ENCODE data around the gene MAGI3.

Gene MAGI3

GRCh38 chr1:113429461-113430153, 39.3 kb downstream of the MAGI3 start:
- ChIA-PET CTCF (no interaction called here), POLR2A (no interaction called here)
- Histone ChIP-seq H3K27me3 (replicated peaks in 2 of 5; ENCODE audit: control insufficient read depth in 4 of 5, insufficient read depth in 5 of 5, low read length in 4 of 5) (no peaks in the 10 kb centered on the region), H3K27ac (ENCODE audit: insufficient read depth in 1 of 2, low read depth in 1 of 2, low read length in 2 of 2, poor library complexity in 1 of 2, severe bottlenecking in 2 of 2) (no peak overlapping the region), H3K36me3 (ENCODE audit: control insufficient read depth in 4 of 4, insufficient read depth in 4 of 4, low read length in 3 of 4) (no peaks in the 10 kb centered on the region), H3K9me3 (ENCODE audit: control extremely low read depth in 1 of 5, control insufficient read depth in 4 of 5, insufficient read depth in 2 of 5, low read depth in 1 of 5, low read length in 4 of 5) (peaks cover 0 to 4% (median 0%) of the 10 kb centered on the region in 5 experiments), H3K4me1 (ENCODE audit: control extremely low read depth in 1 of 4, control insufficient read depth in 4 of 4, insufficient read depth in 4 of 4, low read length in 3 of 4) (no peaks in the 10 kb centered on the region), H3K4me3 (ENCODE audit: control insufficient read depth in 1 of 7, extremely low read depth in 1 of 7, insufficient read depth in 4 of 7, low read depth in 2 of 7, low read length in 6 of 7) (no peak overlapping the region)
- 100% methylated on average over 2 of the region's 3 CpGs for WGBS (ENCODE audit: insufficient coverage)
- no peak for DNase-seq

GRCh38 chr1:113433184-113433583, 42.9 kb downstream of the MAGI3 start:
- H3K36me3 ChIP-seq (ENCODE audit: control insufficient read depth in 4 of 4, insufficient read depth in 4 of 4, low read length in 3 of 4) = no peaks in the 10 kb centered on the region
- H3K4me3 ChIP-seq (ENCODE audit: control insufficient read depth in 1 of 7, extremely low read depth in 1 of 7, insufficient read depth in 4 of 7, low read depth in 2 of 7, low read length in 6 of 7) = no peak overlapping the region
- no peaks in the 10 kb centered on the region for H3K9me3 ChIP-seq (ENCODE audit: control extremely low read depth in 1 of 5, control insufficient read depth in 4 of 5, insufficient read depth in 2 of 5, low read depth in 1 of 5, low read length in 4 of 5)
- no peak overlapping the region for H3K27ac ChIP-seq (ENCODE audit: insufficient read depth in 1 of 2, low read depth in 1 of 2, low read length in 2 of 2, poor library complexity in 1 of 2, severe bottlenecking in 2 of 2)
- H3K4me1 ChIP-seq (ENCODE audit: control extremely low read depth in 1 of 4, control insufficient read depth in 4 of 4, insufficient read depth in 4 of 4, low read length in 3 of 4) = no peaks in the 10 kb centered on the region
- ChIA-PET CTCF (no interaction called here), POLR2A (no interaction called here)
- no peak for DNase-seq
- no peaks in the 10 kb centered on the region for H3K27me3 ChIP-seq (replicated peaks in 2 of 5; ENCODE audit: control insufficient read depth in 4 of 5, insufficient read depth in 5 of 5, low read length in 4 of 5)

GRCh38 chr1:113434081-113434873, 44.0 kb downstream of the MAGI3 start:
- Histone ChIP-seq H3K4me3 (ENCODE audit: control insufficient read depth in 1 of 7, extremely low read depth in 1 of 7, insufficient read depth in 4 of 7, low read depth in 2 of 7, low read length in 6 of 7) (no peak overlapping the region), H3K27me3 (replicated peaks in 2 of 5; ENCODE audit: control insufficient read depth in 4 of 5, insufficient read depth in 5 of 5, low read length in 4 of 5) (no peaks in the 10 kb centered on the region), H3K36me3 (ENCODE audit: control insufficient read depth in 4 of 4, insufficient read depth in 4 of 4, low read length in 3 of 4) (no peaks in the 10 kb centered on the region), H3K9me3 (ENCODE audit: control extremely low read depth in 1 of 5, control insufficient read depth in 4 of 5, insufficient read depth in 2 of 5, low read depth in 1 of 5, low read length in 4 of 5) (no peaks in the 10 kb centered on the region), H3K27ac (ENCODE audit: insufficient read depth in 1 of 2, low read depth in 1 of 2, low read length in 2 of 2, poor library complexity in 1 of 2, severe bottlenecking in 2 of 2) (no peak overlapping the region), H3K4me1 (ENCODE audit: control extremely low read depth in 1 of 4, control insufficient read depth in 4 of 4, insufficient read depth in 4 of 4, low read length in 3 of 4) (no peaks in the 10 kb centered on the region)
- ChIA-PET CTCF (no interaction called here), POLR2A (no interaction called here)
- no peak for DNase-seq
- 100% methylated on average over 1 of the region's 2 CpGs for WGBS (ENCODE audit: insufficient coverage)

- POLR2A ChIA-PET = no interaction called here
- no peak overlapping the region for H3K4me3 ChIP-seq (ENCODE audit: control insufficient read depth in 1 of 7, extremely low read depth in 1 of 7, insufficient read depth in 4 of 7, low read depth in 2 of 7, low read length in 6 of 7)
- 80% methylated on average over 1 of the region's 2 CpGs for WGBS (ENCODE audit: insufficient coverage)
Observed at GRCh38 chr1:113434874-113435175, 44.5 kb downstream of the MAGI3 start.

GRCh38 chr1:113437554-113438341, 47.4 kb downstream of the MAGI3 start:
- POLR2A ChIA-PET = no interaction called here
- Histone ChIP-seq H3K36me3 (ENCODE audit: control insufficient read depth in 4 of 4, insufficient read depth in 4 of 4, low read length in 3 of 4) (no peaks in the 10 kb centered on the region), H3K27ac (ENCODE audit: insufficient read depth in 1 of 2, low read depth in 1 of 2, low read length in 2 of 2, poor library complexity in 1 of 2, severe bottlenecking in 2 of 2) (no peak overlapping the region), H3K4me3 (ENCODE audit: control insufficient read depth in 1 of 7, extremely low read depth in 1 of 7, insufficient read depth in 4 of 7, low read depth in 2 of 7, low read length in 6 of 7) (no peak overlapping the region), H3K4me1 (ENCODE audit: control extremely low read depth in 1 of 4, control insufficient read depth in 4 of 4, insufficient read depth in 4 of 4, low read length in 3 of 4) (no peaks in the 10 kb centered on the region), H3K9me3 (ENCODE audit: control extremely low read depth in 1 of 5, control insufficient read depth in 4 of 5, insufficient read depth in 2 of 5, low read depth in 1 of 5, low read length in 4 of 5) (no peaks in the 10 kb centered on the region), H3K27me3 (replicated peaks in 2 of 5; ENCODE audit: control insufficient read depth in 4 of 5, insufficient read depth in 5 of 5, low read length in 4 of 5) (no peaks in the 10 kb centered on the region)
- CTCF ChIA-PET = interaction anchor here (0.7 kb wide), 1 partner anchor 347 kb away, joined by 3 read pairs; no protein-coding TSS in a partner anchor
- DNase-seq = no peak
- WGBS (ENCODE audit: insufficient coverage) = 92% methylated on average over 3 of the region's 3 CpGs

More at GRCh38 chr1:113434874-113435175, 44.5 kb downstream of the MAGI3 start:
- Histone ChIP-seq H3K9me3 (ENCODE audit: control extremely low read depth in 1 of 5, control insufficient read depth in 4 of 5, insufficient read depth in 2 of 5, low read depth in 1 of 5, low read length in 4 of 5) (no peaks in the 10 kb centered on the region), H3K36me3 (ENCODE audit: control insufficient read depth in 4 of 4, insufficient read depth in 4 of 4, low read length in 3 of 4) (no peaks in the 10 kb centered on the region), H3K4me1 (ENCODE audit: control extremely low read depth in 1 of 4, control insufficient read depth in 4 of 4, insufficient read depth in 4 of 4, low read length in 3 of 4) (no peaks in the 10 kb centered on the region), H3K27me3 (replicated peaks in 2 of 5; ENCODE audit: control insufficient read depth in 4 of 5, insufficient read depth in 5 of 5, low read length in 4 of 5) (no peaks in the 10 kb centered on the region), H3K27ac (ENCODE audit: insufficient read depth in 1 of 2, low read depth in 1 of 2, low read length in 2 of 2, poor library complexity in 1 of 2, severe bottlenecking in 2 of 2) (no peak overlapping the region)
- no peak for DNase-seq
- CTCF ChIA-PET = no interaction called here

- DNase-seq = no peak
- H3K4me1 ChIP-seq (ENCODE audit: control extremely low read depth in 1 of 4, control insufficient read depth in 4 of 4, insufficient read depth in 4 of 4, low read length in 3 of 4) = no peaks in the 10 kb centered on the region
- H3K9me3 ChIP-seq (ENCODE audit: control extremely low read depth in 1 of 5, control insufficient read depth in 4 of 5, insufficient read depth in 2 of 5, low read depth in 1 of 5, low read length in 4 of 5) = peaks cover 0 to 4% (median 0%) of the 10 kb centered on the region in 5 experiments
- ChIA-PET POLR2A (no interaction called here), CTCF (no interaction called here)
- WGBS (ENCODE audit: insufficient coverage) = 100% methylated on average over 1 of the region's 3 CpGs
- H3K4me3 ChIP-seq (ENCODE audit: control insufficient read depth in 1 of 7, extremely low read depth in 1 of 7, insufficient read depth in 4 of 7, low read depth in 2 of 7, low read length in 6 of 7) = no peak overlapping the region
- H3K27ac ChIP-seq (ENCODE audit: insufficient read depth in 1 of 2, low read depth in 1 of 2, low read length in 2 of 2, poor library complexity in 1 of 2, severe bottlenecking in 2 of 2) = no peak overlapping the region
- no peaks in the 10 kb centered on the region for H3K27me3 ChIP-seq (replicated peaks in 2 of 5; ENCODE audit: control insufficient read depth in 4 of 5, insufficient read depth in 5 of 5, low read length in 4 of 5)
- no peaks in the 10 kb centered on the region for H3K36me3 ChIP-seq (ENCODE audit: control insufficient read depth in 4 of 4, insufficient read depth in 4 of 4, low read length in 3 of 4)
Observed at GRCh38 chr1:113438505-113439276, 48.4 kb downstream of the MAGI3 start.

Measured in common myeloid progenitor, CD34-positive (primary cell).